MM.1S (cell line): ENCODE data around the gene TAPT1.

Experiments used
- EZH2 ChIP-seq: fragments of 300-600 bp; sonication (generic); optimal IDR thresholded peaks from 2 replicates; pipeline ENCODE3; 2017; ENCODE audit warnings: low read depth, mild to moderate bottlenecking, antibody characterized with exemption, low read length, mixed read lengths
- EZH2phosphoT487 ChIP-seq: fragments of 300-600 bp; sonication (generic); IDR thresholded peaks from 2 replicates; pipeline ENCODE4 v1.6.1; 2018; ENCODE audit warnings: antibody characterized with exemption, low read length
- TF ChIP-seq, protein P1 (sequence below): fragments of 300-600 bp; sonication (generic); IDR thresholded peaks from 2 replicates; pipeline ENCODE4 v1.5.1; 2016; ENCODE audit warnings: antibody characterized with exemption, low read length, mixed read lengths

DNA sequence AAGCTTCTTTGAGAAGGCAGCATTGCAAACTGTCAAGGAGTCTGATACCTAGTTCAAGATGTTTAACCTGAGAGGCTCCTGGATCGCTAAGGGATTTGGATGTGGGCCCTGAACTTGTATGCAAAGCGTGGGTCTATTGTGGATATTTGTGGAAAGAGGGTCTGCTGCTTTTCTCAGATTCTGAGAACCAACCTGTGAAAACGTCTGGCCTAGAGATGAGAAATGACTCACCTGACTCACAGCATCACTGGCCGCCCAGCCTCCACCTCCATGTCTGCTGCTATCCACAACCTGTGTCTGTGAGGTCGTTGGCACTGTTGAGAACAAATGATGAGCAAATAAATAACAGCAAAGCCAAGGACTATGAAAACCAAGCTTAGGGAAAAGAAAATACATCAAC is 109.1 kb downstream of the TAPT1 start:
- TF ChIP-seq, protein P1, sequence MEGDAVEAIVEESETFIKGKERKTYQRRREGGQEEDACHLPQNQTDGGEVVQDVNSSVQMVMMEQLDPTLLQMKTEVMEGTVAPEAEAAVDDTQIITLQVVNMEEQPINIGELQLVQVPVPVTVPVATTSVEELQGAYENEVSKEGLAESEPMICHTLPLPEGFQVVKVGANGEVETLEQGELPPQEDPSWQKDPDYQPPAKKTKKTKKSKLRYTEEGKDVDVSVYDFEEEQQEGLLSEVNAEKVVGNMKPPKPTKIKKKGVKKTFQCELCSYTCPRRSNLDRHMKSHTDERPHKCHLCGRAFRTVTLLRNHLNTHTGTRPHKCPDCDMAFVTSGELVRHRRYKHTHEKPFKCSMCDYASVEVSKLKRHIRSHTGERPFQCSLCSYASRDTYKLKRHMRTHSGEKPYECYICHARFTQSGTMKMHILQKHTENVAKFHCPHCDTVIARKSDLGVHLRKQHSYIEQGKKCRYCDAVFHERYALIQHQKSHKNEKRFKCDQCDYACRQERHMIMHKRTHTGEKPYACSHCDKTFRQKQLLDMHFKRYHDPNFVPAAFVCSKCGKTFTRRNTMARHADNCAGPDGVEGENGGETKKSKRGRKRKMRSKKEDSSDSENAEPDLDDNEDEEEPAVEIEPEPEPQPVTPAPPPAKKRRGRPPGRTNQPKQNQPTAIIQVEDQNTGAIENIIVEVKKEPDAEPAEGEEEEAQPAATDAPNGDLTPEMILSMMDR, result no peak
- TF ChIP-seq EZH2phosphoT487 (no peak), EZH2 (no peak)
